ENCODE results near the gene BRD1. TPM values are rescaled to one million over a fixed set of nuclear protein-coding genes. Genes with fewer than 3 reads are reported as not detected.

The BRD1 gene
- total RNA-seq, 4 donors from 2014 or later: 32.2 to 51.8 (median 41.6) TPM

DNA sequence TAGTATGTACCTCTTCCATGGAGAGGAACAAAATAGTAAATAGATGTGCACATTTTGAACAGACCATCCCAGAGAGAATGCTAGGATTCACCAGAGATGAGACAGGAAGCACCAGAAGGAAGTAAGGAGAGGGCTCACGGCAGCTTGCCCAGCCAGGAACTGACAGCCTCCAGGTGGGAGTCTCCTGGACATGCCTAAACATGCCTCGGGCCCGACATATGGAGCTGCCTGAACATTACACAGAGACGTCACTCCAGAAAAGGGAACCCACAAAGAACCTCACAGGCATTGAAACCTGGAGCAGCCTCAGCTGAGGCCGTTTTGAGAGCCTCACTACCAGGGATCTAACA is 67.4 kb downstream of the BRD1 start:
- H3K9me3 ChIP-seq: no peaks in the 10 kb centered on the region
- DNase-seq: no peak
- WGBS, 2 donors: 65 to 77% methylated on average over 5 of the region's 5 CpGs
- intact Hi-C loops (cut with DNase I): loop anchor here (10.0 kb wide), 2 partner anchors 165 to 275 kb away; no protein-coding TSS in a partner anchor
- TF ChIP-seq, protein P1, sequence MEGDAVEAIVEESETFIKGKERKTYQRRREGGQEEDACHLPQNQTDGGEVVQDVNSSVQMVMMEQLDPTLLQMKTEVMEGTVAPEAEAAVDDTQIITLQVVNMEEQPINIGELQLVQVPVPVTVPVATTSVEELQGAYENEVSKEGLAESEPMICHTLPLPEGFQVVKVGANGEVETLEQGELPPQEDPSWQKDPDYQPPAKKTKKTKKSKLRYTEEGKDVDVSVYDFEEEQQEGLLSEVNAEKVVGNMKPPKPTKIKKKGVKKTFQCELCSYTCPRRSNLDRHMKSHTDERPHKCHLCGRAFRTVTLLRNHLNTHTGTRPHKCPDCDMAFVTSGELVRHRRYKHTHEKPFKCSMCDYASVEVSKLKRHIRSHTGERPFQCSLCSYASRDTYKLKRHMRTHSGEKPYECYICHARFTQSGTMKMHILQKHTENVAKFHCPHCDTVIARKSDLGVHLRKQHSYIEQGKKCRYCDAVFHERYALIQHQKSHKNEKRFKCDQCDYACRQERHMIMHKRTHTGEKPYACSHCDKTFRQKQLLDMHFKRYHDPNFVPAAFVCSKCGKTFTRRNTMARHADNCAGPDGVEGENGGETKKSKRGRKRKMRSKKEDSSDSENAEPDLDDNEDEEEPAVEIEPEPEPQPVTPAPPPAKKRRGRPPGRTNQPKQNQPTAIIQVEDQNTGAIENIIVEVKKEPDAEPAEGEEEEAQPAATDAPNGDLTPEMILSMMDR (IDR thresholded peaks at IDR 0.05): no peak
- TF ChIP-seq POLR2A (IDR thresholded peaks at IDR 0.05): no peak
- no peak overlapping the region for H3K27ac ChIP-seq
- H3K27me3 ChIP-seq: no peaks in the 10 kb centered on the region
- H3K4me3 ChIP-seq (replicated peaks in 1 of 3): no peak overlapping the region
- no peaks in the 10 kb centered on the region for H3K36me3 ChIP-seq
- H3K4me1 ChIP-seq: no peaks in the 10 kb centered on the region

DNA sequence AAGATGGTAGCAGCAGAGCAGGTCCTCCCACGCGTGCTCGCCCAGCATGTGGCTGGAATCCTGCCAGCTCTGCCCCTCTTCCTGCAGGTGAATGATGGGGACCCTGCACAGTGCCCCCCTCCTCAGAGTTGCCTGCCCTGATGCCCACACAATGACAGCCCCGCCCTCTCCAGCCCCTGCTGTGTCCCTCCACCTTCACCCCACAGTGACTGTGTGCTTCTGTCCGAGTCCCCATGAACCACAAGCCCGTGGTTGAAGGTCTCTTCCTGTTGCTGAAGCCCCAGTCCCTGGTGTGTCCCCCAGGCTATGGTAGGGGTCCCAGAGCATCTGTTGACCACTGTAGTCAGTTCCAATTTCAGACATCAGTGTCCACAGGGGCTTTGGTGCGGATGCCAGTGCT is 71.0 kb downstream of the BRD1 start:
- Histone ChIP-seq H3K27me3 (no peaks in the 10 kb centered on the region), H3K36me3 (no peaks in the 10 kb centered on the region), H3K9me3 (no peaks in the 10 kb centered on the region), H3K4me1 (no peaks in the 10 kb centered on the region), H3K27ac (no peak overlapping the region), H3K4me3 (replicated peaks in 1 of 3) (no peak overlapping the region)
- intact Hi-C loops (cut with DNase I): no loop called here
- no peak for TF ChIP-seq POLR2A (IDR thresholded peaks at IDR 0.05)
- TF ChIP-seq, protein P1 (IDR thresholded peaks at IDR 0.05): no peak
- DNase-seq: no peak
- WGBS, 2 donors: 85 to 90% methylated on average over 7 of the region's 7 CpGs

DNA sequence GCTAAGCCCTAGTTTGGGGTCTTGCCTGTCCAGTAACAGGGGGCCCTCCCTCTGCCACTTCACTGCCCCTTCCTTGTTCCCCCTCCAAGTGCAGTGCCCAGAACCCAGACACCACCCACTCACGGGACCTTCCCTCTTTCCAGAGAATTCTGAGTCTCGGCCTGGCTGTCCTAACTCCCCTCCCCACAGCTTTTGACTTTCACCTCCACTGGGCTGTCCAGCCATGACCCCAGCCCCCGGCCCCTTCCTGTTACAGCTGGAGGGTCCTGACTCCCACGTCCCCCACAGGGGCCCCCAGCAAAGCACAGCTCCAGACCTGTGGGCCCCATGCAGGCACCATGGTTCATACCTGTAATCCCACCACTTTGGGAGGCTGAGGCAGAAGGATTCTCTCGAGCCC is 71.5 kb downstream of the BRD1 start:
- 80 to 85% methylated on average over 5 of the region's 5 CpGs for WGBS, 2 donors
- Histone ChIP-seq H3K9me3 (no peaks in the 10 kb centered on the region), H3K27ac (no peak overlapping the region)

DNA sequence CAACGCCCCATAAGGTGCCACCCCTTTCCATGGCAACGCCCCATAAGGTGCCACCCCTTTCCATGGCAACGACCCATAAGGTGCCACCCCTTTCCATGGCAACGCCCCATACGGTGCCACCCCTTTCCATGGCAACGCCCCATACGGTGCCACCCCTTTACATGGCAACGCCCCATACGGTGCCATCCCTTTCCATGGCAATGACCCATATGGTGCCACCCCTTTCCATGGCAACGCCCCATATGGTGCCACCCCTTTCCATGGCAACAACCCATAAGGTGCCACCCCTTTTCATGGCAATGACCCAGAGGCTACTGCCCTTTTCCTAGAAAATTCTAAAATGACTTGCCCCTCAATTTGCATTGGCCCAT is 72.1 kb downstream of the BRD1 start:
- H3K36me3 ChIP-seq: no peaks in the 10 kb centered on the region
- no peak for DNase-seq
- H3K4me1 ChIP-seq: no peaks in the 10 kb centered on the region
- H3K27ac ChIP-seq: no peak overlapping the region
- 88 to 92% methylated on average over 10 of the region's 10 CpGs for WGBS, 2 donors
- intact Hi-C loops (cut with DNase I): no loop called here
- TF ChIP-seq, protein P1 (IDR thresholded peaks at IDR 0.05): no peak
- no peak for TF ChIP-seq POLR2A (IDR thresholded peaks at IDR 0.05)
- no peaks in the 10 kb centered on the region for H3K9me3 ChIP-seq
- no peaks in the 10 kb centered on the region for H3K27me3 ChIP-seq
- H3K4me3 ChIP-seq (replicated peaks in 1 of 3): no peak overlapping the region

More for the DNA sequence above, 71.5 kb downstream of the BRD1 start:
- Histone ChIP-seq H3K27me3 (no peaks in the 10 kb centered on the region), H3K4me1 (no peaks in the 10 kb centered on the region), H3K36me3 (no peaks in the 10 kb centered on the region), H3K4me3 (replicated peaks in 1 of 3) (no peak overlapping the region)
- no peak for DNase-seq
- TF ChIP-seq, protein P1 (IDR thresholded peaks at IDR 0.05): no peak
- TF ChIP-seq POLR2A (IDR thresholded peaks at IDR 0.05): no peak
- intact Hi-C loops (cut with DNase I): no loop called here

DNA sequence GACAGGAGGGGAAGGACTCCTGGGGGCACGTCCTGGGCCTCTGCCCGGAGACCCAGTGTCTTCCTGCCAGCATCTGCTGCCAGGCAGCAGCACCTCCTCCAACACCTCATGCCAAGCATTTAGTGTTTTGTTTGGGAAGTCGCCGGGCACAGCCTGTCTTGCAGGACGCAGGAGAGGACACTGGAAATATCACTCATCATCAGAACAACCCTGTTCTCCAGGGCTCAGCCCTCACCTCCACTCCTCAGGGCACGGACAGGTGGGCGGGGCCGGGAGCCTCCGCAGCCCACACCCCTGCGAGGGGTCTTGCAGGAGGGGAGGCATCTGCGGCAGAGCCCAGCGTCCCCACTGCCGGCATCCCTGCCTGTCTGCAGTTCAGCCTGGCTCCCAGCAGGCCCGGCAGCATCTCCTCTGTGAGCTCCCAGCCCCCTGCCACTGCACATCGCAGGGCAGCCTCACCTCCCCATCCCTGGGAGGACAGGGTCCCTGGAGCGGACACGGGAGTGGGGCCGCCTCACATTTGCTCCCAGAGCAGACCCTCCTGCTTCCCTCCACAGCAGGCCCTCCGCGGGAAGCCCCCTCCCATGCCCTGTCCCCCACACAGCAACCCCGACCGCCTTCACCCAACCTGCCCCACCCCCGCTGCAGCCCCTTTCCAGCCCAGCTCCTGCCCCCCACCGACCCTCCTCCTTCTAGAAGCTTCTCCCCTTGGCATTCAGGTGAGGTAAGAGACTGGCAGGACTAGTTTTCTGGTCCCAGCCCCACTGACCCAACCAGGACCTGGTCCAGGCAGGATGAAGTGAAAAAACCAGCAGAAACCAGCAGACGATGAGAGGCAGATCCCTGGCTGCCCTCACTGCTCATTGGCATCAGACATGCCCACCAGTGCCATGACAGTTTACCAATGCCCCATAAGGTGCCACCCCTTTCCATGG is 72.7 kb downstream of the BRD1 start:
- intact Hi-C loops (cut with DNase I): no loop called here
- Histone ChIP-seq H3K36me3 (no peaks in the 10 kb centered on the region), H3K4me1 (no peaks in the 10 kb centered on the region), H3K27me3 (no peaks in the 10 kb centered on the region), H3K9me3 (no peaks in the 10 kb centered on the region), H3K27ac (no peak overlapping the region), H3K4me3 (replicated peaks in 1 of 3) (no peak overlapping the region)
- TF ChIP-seq, protein P1 (IDR thresholded peaks at IDR 0.05): no peak
- no peak for TF ChIP-seq POLR2A (IDR thresholded peaks at IDR 0.05)
- no peak for DNase-seq
- WGBS, 2 donors: 56 to 67% methylated on average over 13 of the region's 25 CpGs
